ENCODE results near the gene RCCD1.

- no peak for TF ChIP-seq GATA2 (IDR thresholded peaks at IDR 0.05; ENCODE audit: low read depth, low read length)
- no peak for TF ChIP-seq GATA3 (IDR thresholded peaks at IDR 0.05; ENCODE audit: low read depth, low read length)
These were observed 27.0 kb downstream of the RCCD1 start for GRCh38 chr15:90981681-90982080.

Data from SH-SY5Y (cell line).